HepG2 (cell line): ENCODE data around the gene DUSP8. TPM values are rescaled to one million over a fixed set of nuclear protein-coding genes. Genes with fewer than 3 reads are reported as not detected.

Experiments used
- ATAC-seq: fragments of 200-7000 bp; cut with Tn5 transposase; 3 replicates; pipeline ENCODE4 v1.9.1; 2020; ENCODE audit warnings: mild to moderate bottlenecking, moderate library complexity
- BruUV-seq: library from RNA; stranded (reverse); fragments of 400-500 nt; replicated peaks from 2 replicates; lab custom pipeline; 2021; lab: Mats Ljungman, UMichigan
- CTCF ChIA-PET: fragments of 300-600 bp; formaldehyde crosslinking; extraction: SDS; loops from one replicate; lab custom pipeline; 2021; ENCODE audit warnings: low total read pairs, inconsistent platforms, low intra/inter-chr PET ratio; lab: Yijun Ruan, JAX
- POLR2A ChIA-PET: fragments of 350-600 bp; sonication (Branson Sonifier 250); formaldehyde crosslinking; loops from one replicate; lab custom pipeline; 2020; ENCODE audit warnings: antibody characterized with exemption, inconsistent platforms; lab: Yijun Ruan, JAX
- DNase-seq: peaks from one replicate; pipeline ENCODE4 v3.0.0-alpha.2; 2015; ENCODE audit warnings: low spot score
- FAIRE-seq: peaks from 3 replicates; lab custom pipeline; 2011; peaks lifted over from hg19 to GRCh38; lab: Jason Lieb, UNC
- H2AFZ ChIP-seq: one replicate; pipeline ENCODE4 v1.6.1; 2011; ENCODE audit warnings: low read length, inconsistent platforms
- H3K27ac ChIP-seq: fragments of 300-600 bp; 3 replicates; pipeline ENCODE4 v1.8.0; 2011; ENCODE audit warnings: mixed run types, mild to moderate bottlenecking, mixed read lengths, low read length, inconsistent platforms; ENCODE audit not compliant: insufficient read depth; ENCODE audit errors: extremely low read length
- H3K27me3 ChIP-seq, 2 experiments: fragments of 200-600 bp in 1 of 2; 2 replicates in 1 of 2; 3 replicates in 1 of 2; pipeline versions ENCODE4 v1.6.0 to v1.8.0; 2011; ENCODE audit warnings: low read length in 2 of 2, mild to moderate bottlenecking in 2 of 2, moderate library complexity in 2 of 2, inconsistent platforms in 1 of 2; ENCODE audit not compliant: insufficient read depth in 2 of 2, control insufficient read depth in 1 of 2
- H3K36me3 ChIP-seq, 2 experiments: fragments of 200-600 bp in 1 of 2; replicated peaks in 1 of 2; 2 replicates in 1 of 2; 3 replicates in 1 of 2; pipeline versions ENCODE4 v1.5.1 to v1.8.0; 2011; ENCODE audit warnings: low read length in 2 of 2, inconsistent platforms in 1 of 2; ENCODE audit not compliant: insufficient read depth in 2 of 2, control insufficient read depth in 1 of 2
- H3K4me1 ChIP-seq: 2 replicates; pipeline ENCODE4 v1.5.1; 2012; ENCODE audit warnings: low read length, inconsistent platforms; ENCODE audit not compliant: insufficient read depth
- H3K4me2 ChIP-seq: 2 replicates; pipeline ENCODE4 v1.6.0; 2011; ENCODE audit warnings: low read depth, low read length, inconsistent platforms
- H3K4me3 ChIP-seq, 3 experiments: fragments of 200-600 bp in 1 of 3; sonication (generic), shearing (Covaris generic) in 1 of 3; replicated peaks in 1 of 3; 2 replicates each; pipeline ENCODE4 v1.5.1; 2011 to 2016; ENCODE audit warnings: low read length in 3 of 3, inconsistent platforms in 2 of 3, low read depth in 2 of 3, mild to moderate bottlenecking in 2 of 3, control low read depth in 1 of 3, mixed read lengths in 1 of 3; ENCODE audit not compliant: insufficient read depth in 1 of 3
- H3K79me2 ChIP-seq: one replicate; pipeline ENCODE4 v1.6.1; 2011; ENCODE audit warnings: low read length, inconsistent platforms; ENCODE audit not compliant: insufficient read depth
- H3K9ac ChIP-seq: 2 replicates; pipeline ENCODE4 v1.6.0; 2011; ENCODE audit warnings: mild to moderate bottlenecking, low read depth, low read length, inconsistent platforms; ENCODE audit not compliant: insufficient read depth
- H3K9me3 ChIP-seq: 2 replicates; pipeline ENCODE4 v1.5.1; 2012; ENCODE audit warnings: mild to moderate bottlenecking, low read length
- H4K20me1 ChIP-seq: 2 replicates; pipeline ENCODE4 v1.6.0; 2011; ENCODE audit warnings: inconsistent platforms, mild to moderate bottlenecking, low read length, moderate library complexity; ENCODE audit not compliant: insufficient read depth
- AGO2 ChIP-seq: fragments of 200-400 bp; formaldehyde crosslinking; optimal IDR thresholded peaks from 2 replicates; pipeline ENCODE3; 2017; ENCODE audit warnings: mild to moderate bottlenecking, low read depth, low read length, moderate library complexity
- ARNTL ChIP-seq: sonication (generic); formaldehyde crosslinking; IDR thresholded peaks from 2 replicates; pipeline ENCODE4 v1.4.0; 2020; ENCODE audit warnings: mild to moderate bottlenecking, missing genetic modification reagents
- DRAP1 ChIP-seq: IDR thresholded peaks from 2 replicates; pipeline ENCODE4 v1.6.1; 2016; ENCODE audit warnings: missing genetic modification reagents, missing compliant biosample characterization
- ETV6 ChIP-seq: sonication (generic); formaldehyde crosslinking; conservative IDR thresholded peaks from 2 replicates; pipeline ENCODE4 v1.4.0; 2020; ENCODE audit warnings: missing genetic modification reagents
- HNRNPL ChIP-seq: fragments of 200-400 bp; formaldehyde crosslinking; IDR thresholded peaks from 2 replicates; pipeline ENCODE4 v1.6.1; 2017; ENCODE audit warnings: mild to moderate bottlenecking, low read depth, low read length
- HOXD1 ChIP-seq: sonication (generic); formaldehyde crosslinking; IDR thresholded peaks from 2 replicates; pipeline ENCODE4 v1.5.0; 2020; ENCODE audit warnings: missing genetic modification reagents
- MAFG ChIP-seq: sonication (generic); formaldehyde crosslinking; IDR thresholded peaks from 2 replicates; pipeline ENCODE4 v1.5.1; 2020; ENCODE audit warnings: mild to moderate bottlenecking, missing genetic modification reagents
- MBD4 ChIP-seq: IDR thresholded peaks from 2 replicates; pipeline ENCODE4 v1.6.1; 2012; ENCODE audit warnings: low read length, inconsistent platforms, borderline replicate concordance
- MTF2 ChIP-seq: sonication (generic); formaldehyde crosslinking; IDR thresholded peaks from 2 replicates; pipeline ENCODE4 v1.5.0; 2020; ENCODE audit warnings: missing genetic modification reagents, borderline replicate concordance
- NFIC ChIP-seq: IDR thresholded peaks from 2 replicates; pipeline ENCODE4 v1.6.1; 2012; ENCODE audit warnings: mild to moderate bottlenecking, low read length, inconsistent platforms
- PREB ChIP-seq: sonication (generic); formaldehyde crosslinking; IDR thresholded peaks from 2 replicates; pipeline ENCODE4 v1.4.0; 2020; ENCODE audit warnings: missing genetic modification reagents
- RFXAP ChIP-seq: sonication (generic); formaldehyde crosslinking; IDR thresholded peaks from 2 replicates; pipeline ENCODE4 v1.4.0; 2020; ENCODE audit warnings: missing genetic modification reagents, borderline replicate concordance
- SNAPC5 ChIP-seq: sonication (generic); formaldehyde crosslinking; IDR thresholded peaks from 2 replicates; pipeline ENCODE4 v1.8.1; 2023; ENCODE audit warnings: mild to moderate bottlenecking, missing genetic modification reagents, borderline replicate concordance
- SP5 ChIP-seq: IDR thresholded peaks from 2 replicates; pipeline ENCODE4 v1.6.1; 2016; ENCODE audit warnings: low read depth, borderline replicate concordance
- ZKSCAN8 ChIP-seq: IDR thresholded peaks from 2 replicates; pipeline ENCODE4 v1.6.1; 2016; ENCODE audit warnings: borderline replicate concordance, missing genetic modification reagents, missing compliant biosample characterization
- ZNF124 ChIP-seq: sonication (generic); formaldehyde crosslinking; IDR thresholded peaks from 2 replicates; pipeline ENCODE4 v1.4.0; 2020; ENCODE audit warnings: missing genetic modification reagents
- WGBS: methylation state at CpG from one replicate; pipeline ENCODE4 v1.1.6; 2017; ENCODE audit warnings: low lambda C conversion rate; 5-methylcytosine and 5-hydroxymethylcytosine counted together
- in situ Hi-C: cut with HindIII; loops from 2 replicates; pipeline ENCODE4 v1.10.0; 2017; ENCODE audit warnings: low pct_unique_long_range_greater_than_20kb; ENCODE audit not compliant: extremely low pct_ligation_motif_present
- intact Hi-C: fragments of 100-400 bp; cut with micrococcal nuclease; formaldehyde crosslinking; loops from one replicate; pipeline ENCODE4 v1.10.0; 2022; ENCODE audit not compliant: unreplicated experiment
- polyA plus RNA-seq, 8 experiments: library from polyadenylated mRNA; depleted of rRNA in 3 of 8; stranded (reverse) in 7 of 8; unstranded in 1 of 8; fragments of >200 nt; fragmentation: Illumina TruSeq in 4 of 8; extraction: Trizol in 4 of 8; gene quantifications; 2 replicates each; pipeline versions ENCODE4 v1.2.1 to v1.2.3, GENCODE V29; 2011 to 2016; ENCODE audit warnings: low read depth in 4 of 8, missing spikeins in 1 of 8, mixed read lengths in 1 of 8; ENCODE audit not compliant: insufficient read depth in 1 of 8
- total RNA-seq, 5 experiments: library from RNA; depleted of rRNA; stranded (reverse); fragments of >200 nt; fragmentation: Illumina TruSeq; extraction: Trizol; gene quantifications; 2 replicates each; pipeline ENCODE4 v1.2.3, GENCODE V29; 2016; ENCODE audit warnings: low read depth in 1 of 5

DUSP8 gene
- total and polyA plus RNA-seq, 2 of the 13 experiments (the other 11 are each of a cell fraction or from before 2014, with no cell fraction given): 1.8 to 8.0 TPM

GRCh38 chr11:1554981-1555712 lies 16.9 kb downstream of the DUSP8 start:
- ChIA-PET CTCF (no interaction called here), POLR2A (no interaction called here)
- H3K9ac ChIP-seq: no peak overlapping the region
- H2AFZ ChIP-seq: no peak overlapping the region
- in situ Hi-C loops (no loop called here), intact Hi-C loops (loop anchor here (2.0 kb wide), 1 partner anchor 20 kb away; no protein-coding TSS in a partner anchor)
- WGBS: 47% methylated on average over 4 of the region's 13 CpGs
- no peaks in the 10 kb centered on the region; a peak in 1 of 5 replicates for H3K27me3 ChIP-seq
- H3K27ac ChIP-seq: no peak overlapping the region
- ATAC-seq: no peak
- no peaks in the 10 kb centered on the region for H3K4me1 ChIP-seq
- no peak overlapping the region for H3K4me2 ChIP-seq
- no peak for DNase-seq
- no peaks in the 10 kb centered on the region for H3K36me3 ChIP-seq
- no peak for FAIRE-seq
- TF ChIP-seq SP5 (no peak), RFXAP (CRISPR knock-in tag) (no peak), PREB (CRISPR knock-in tag) (no peak), HNRNPL (peak; percentile 90), DRAP1 (CRISPR knock-in tag) (no peak), ETV6 (CRISPR knock-in tag) (no peak), HOXD1 (no peak), ZNF124 (no peak), MAFG (CRISPR knock-in tag) (no peak), ZKSCAN8 (CRISPR knock-in tag) (no peak), MBD4 (no peak), AGO2 (peak; percentile 50), ARNTL (CRISPR knock-in tag) (no peak), MTF2 (CRISPR knock-in tag) (no peak), NFIC (no peak), SNAPC5 (CRISPR knock-in tag) (no peak)
- TF ChIP-seq, all 625 proteins: peak for 2
- BruUV-seq: no TSS peak
- H4K20me1 ChIP-seq: peaks cover 2% of the 10 kb centered on the region; the same call in 1 of the 2 replicates
- no peak overlapping the region for H3K4me3 ChIP-seq
- no peaks in the 10 kb centered on the region for H3K9me3 ChIP-seq
- no peaks in the 10 kb centered on the region for H3K79me2 ChIP-seq
